HepG2 (cell line): ENCODE results near the gene DCD. TPM values are rescaled to one million over a fixed set of nuclear protein-coding genes. Genes with fewer than 3 reads are reported as not detected.

ENCODE experiments used
- ATAC-seq: fragments of 200-7000 bp; cut with Tn5 transposase; 3 replicates; pipeline ENCODE4 v1.9.1; 2020; ENCODE audit warnings: mild to moderate bottlenecking, moderate library complexity
- BruUV-seq: library from RNA; stranded (reverse); fragments of 400-500 nt; replicated peaks from 2 replicates; lab custom pipeline; 2021; lab: Mats Ljungman, UMichigan
- CTCF ChIA-PET: fragments of 300-600 bp; formaldehyde crosslinking; extraction: SDS; loops from one replicate; lab custom pipeline; 2021; ENCODE audit warnings: low total read pairs, inconsistent platforms, low intra/inter-chr PET ratio; lab: Yijun Ruan, JAX
- POLR2A ChIA-PET: fragments of 350-600 bp; sonication (Branson Sonifier 250); formaldehyde crosslinking; loops from one replicate; lab custom pipeline; 2020; ENCODE audit warnings: antibody characterized with exemption, inconsistent platforms; lab: Yijun Ruan, JAX
- DNase-seq: peaks from one replicate; pipeline ENCODE4 v3.0.0-alpha.2; 2015; ENCODE audit warnings: low spot score
- FAIRE-seq: peaks from 3 replicates; lab custom pipeline; 2011; peaks lifted over from hg19 to GRCh38; lab: Jason Lieb, UNC
- H2AFZ ChIP-seq: one replicate; pipeline ENCODE4 v1.6.1; 2011; ENCODE audit warnings: low read length, inconsistent platforms
- H3K27ac ChIP-seq: fragments of 300-600 bp; 3 replicates; pipeline ENCODE4 v1.8.0; 2011; ENCODE audit warnings: mixed run types, mild to moderate bottlenecking, mixed read lengths, low read length, inconsistent platforms; ENCODE audit not compliant: insufficient read depth; ENCODE audit errors: extremely low read length
- H3K27me3 ChIP-seq, 2 experiments: fragments of 200-600 bp in 1 of 2; 2 replicates in 1 of 2; 3 replicates in 1 of 2; pipeline versions ENCODE4 v1.6.0 to v1.8.0; 2011; ENCODE audit warnings: low read length in 2 of 2, mild to moderate bottlenecking in 2 of 2, moderate library complexity in 2 of 2, inconsistent platforms in 1 of 2; ENCODE audit not compliant: insufficient read depth in 2 of 2, control insufficient read depth in 1 of 2
- H3K36me3 ChIP-seq, 2 experiments: fragments of 200-600 bp in 1 of 2; replicated peaks in 1 of 2; 2 replicates in 1 of 2; 3 replicates in 1 of 2; pipeline versions ENCODE4 v1.5.1 to v1.8.0; 2011; ENCODE audit warnings: low read length in 2 of 2, inconsistent platforms in 1 of 2; ENCODE audit not compliant: insufficient read depth in 2 of 2, control insufficient read depth in 1 of 2
- H3K4me1 ChIP-seq: 2 replicates; pipeline ENCODE4 v1.5.1; 2012; ENCODE audit warnings: low read length, inconsistent platforms; ENCODE audit not compliant: insufficient read depth
- H3K4me2 ChIP-seq: 2 replicates; pipeline ENCODE4 v1.6.0; 2011; ENCODE audit warnings: low read depth, low read length, inconsistent platforms
- H3K4me3 ChIP-seq, 3 experiments: fragments of 200-600 bp in 1 of 3; sonication (generic), shearing (Covaris generic) in 1 of 3; replicated peaks in 1 of 3; 2 replicates each; pipeline ENCODE4 v1.5.1; 2011 to 2016; ENCODE audit warnings: low read length in 3 of 3, inconsistent platforms in 2 of 3, low read depth in 2 of 3, mild to moderate bottlenecking in 2 of 3, control low read depth in 1 of 3, mixed read lengths in 1 of 3; ENCODE audit not compliant: insufficient read depth in 1 of 3
- H3K79me2 ChIP-seq: one replicate; pipeline ENCODE4 v1.6.1; 2011; ENCODE audit warnings: low read length, inconsistent platforms; ENCODE audit not compliant: insufficient read depth
- H3K9ac ChIP-seq: 2 replicates; pipeline ENCODE4 v1.6.0; 2011; ENCODE audit warnings: mild to moderate bottlenecking, low read depth, low read length, inconsistent platforms; ENCODE audit not compliant: insufficient read depth
- H3K9me3 ChIP-seq: 2 replicates; pipeline ENCODE4 v1.5.1; 2012; ENCODE audit warnings: mild to moderate bottlenecking, low read length
- H4K20me1 ChIP-seq: 2 replicates; pipeline ENCODE4 v1.6.0; 2011; ENCODE audit warnings: inconsistent platforms, mild to moderate bottlenecking, low read length, moderate library complexity; ENCODE audit not compliant: insufficient read depth
- CBX1 ChIP-seq: IDR thresholded peaks from one replicate; pipeline ENCODE4 v1.6.1; 2016; ENCODE audit warnings: antibody characterized with exemption, low read depth
- FLYWCH1 ChIP-seq: sonication (generic); formaldehyde crosslinking; IDR thresholded peaks from 2 replicates; pipeline ENCODE4 v1.8.1; 2023; ENCODE audit warnings: mild to moderate bottlenecking, missing genetic modification reagents
- HNF1A ChIP-seq, 2 experiments: sonication (generic) in 1 of 2; formaldehyde crosslinking in 1 of 2; IDR thresholded peaks; 2 replicates each; pipeline versions ENCODE4 v1.4.0 to v1.6.1; 2016 to 2020; ENCODE audit warnings: borderline replicate concordance in 1 of 2, low read depth in 1 of 2, mild to moderate bottlenecking in 1 of 2, missing genetic modification reagents in 1 of 2
- NFYB ChIP-seq: sonication (generic); formaldehyde crosslinking; IDR thresholded peaks from 2 replicates; pipeline ENCODE4 v1.4.0; 2020; ENCODE audit warnings: missing genetic modification reagents
- SP5 ChIP-seq: IDR thresholded peaks from 2 replicates; pipeline ENCODE4 v1.6.1; 2016; ENCODE audit warnings: low read depth, borderline replicate concordance
- TEF ChIP-seq: sonication (generic); formaldehyde crosslinking; IDR thresholded peaks from 2 replicates; pipeline ENCODE4 v1.5.0; 2020; ENCODE audit warnings: missing genetic modification reagents
- TIGD3 ChIP-seq: sonication (generic); formaldehyde crosslinking; IDR thresholded peaks from 2 replicates; pipeline ENCODE4 v1.5.1; 2020; ENCODE audit warnings: mild to moderate bottlenecking, missing genetic modification reagents, borderline replicate concordance
- ZNF292 ChIP-seq: sonication (generic); formaldehyde crosslinking; IDR thresholded peaks from 2 replicates; pipeline ENCODE4 v1.8.1; 2022; ENCODE audit warnings: mild to moderate bottlenecking, low read depth, missing genetic modification reagents, borderline replicate concordance
- ZNF580 ChIP-seq: IDR thresholded peaks from 2 replicates; pipeline ENCODE4 v1.6.1; 2016; ENCODE audit warnings: low read depth, borderline replicate concordance
- ZNF850 ChIP-seq: sonication (generic); formaldehyde crosslinking; conservative IDR thresholded peaks from 2 replicates; pipeline ENCODE4 v1.9.0; 2021; ENCODE audit warnings: mild to moderate bottlenecking, missing genetic modification reagents
- WGBS: methylation state at CpG from one replicate; pipeline ENCODE4 v1.1.6; 2017; ENCODE audit warnings: low lambda C conversion rate; 5-methylcytosine and 5-hydroxymethylcytosine counted together
- in situ Hi-C: cut with HindIII; loops from 2 replicates; pipeline ENCODE4 v1.10.0; 2017; ENCODE audit warnings: low pct_unique_long_range_greater_than_20kb; ENCODE audit not compliant: extremely low pct_ligation_motif_present
- intact Hi-C: fragments of 100-400 bp; cut with micrococcal nuclease; formaldehyde crosslinking; loops from one replicate; pipeline ENCODE4 v1.10.0; 2022; ENCODE audit not compliant: unreplicated experiment
- polyA plus RNA-seq, 8 experiments: library from polyadenylated mRNA; depleted of rRNA in 3 of 8; stranded (reverse) in 7 of 8; unstranded in 1 of 8; fragments of >200 nt; fragmentation: Illumina TruSeq in 4 of 8; extraction: Trizol in 4 of 8; gene quantifications; 2 replicates each; pipeline versions ENCODE4 v1.2.1 to v1.2.3, GENCODE V29; 2011 to 2016; ENCODE audit warnings: low read depth in 4 of 8, missing spikeins in 1 of 8, mixed read lengths in 1 of 8; ENCODE audit not compliant: insufficient read depth in 1 of 8
- total RNA-seq, 5 experiments: library from RNA; depleted of rRNA; stranded (reverse); fragments of >200 nt; fragmentation: Illumina TruSeq; extraction: Trizol; gene quantifications; 2 replicates each; pipeline ENCODE4 v1.2.3, GENCODE V29; 2016; ENCODE audit warnings: low read depth in 1 of 5

Gene DCD
- total and polyA plus RNA-seq, 2 of the 13 experiments (the other 11 are each of a cell fraction or from before 2014, with no cell fraction given): not detected

GRCh38 chr12:54603872-54604271 lies 44.3 kb downstream of the DCD start:
- Histone ChIP-seq H3K36me3 (no peaks in the 10 kb centered on the region), H3K27ac (no peak overlapping the region), H3K9me3 (no peaks in the 10 kb centered on the region), H2AFZ (no peak overlapping the region), H3K9ac (no peak overlapping the region), H3K4me1 (no peaks in the 10 kb centered on the region), H3K27me3 (peaks cover 0 to 11% of the 10 kb centered on the region in 2 experiments; a peak in 1 of 5 replicates), H4K20me1 (no peaks in the 10 kb centered on the region), H3K79me2 (no peaks in the 10 kb centered on the region), H3K4me2 (no peak overlapping the region), H3K4me3 (no peak overlapping the region)
- no peak for DNase-seq
- no peak for FAIRE-seq
- no peak for ATAC-seq
- ChIA-PET CTCF (interaction anchor here (1.2 kb wide), 1 partner anchor 25 kb away, joined by 3 read pairs; no protein-coding TSS in a partner anchor), POLR2A (no interaction called here)
- intact Hi-C loops: no loop called here
- 42% methylated on average over 5 of the region's 5 CpGs for WGBS
- in situ Hi-C loops: no loop called here
- TF ChIP-seq ZNF292 (no peak), ZNF850 (CRISPR knock-in tag) (no peak), TIGD3 (CRISPR knock-in tag) (no peak), TEF (CRISPR knock-in tag) (no peak), NFYB (CRISPR knock-in tag) (no peak), CBX1 (no peak), HNF1A (IDR thresholded peaks at IDR 0.05; ENCODE audit: low read depth) (no peak), HNF1A (CRISPR knock-in tag; IDR thresholded peaks at IDR 0.05; ENCODE audit: borderline replicate concordance) (no peak), FLYWCH1 (CRISPR knock-in tag) (no peak), SP5 (CRISPR knock-in tag) (no peak), ZNF580 (CRISPR knock-in tag) (no peak)
- BruUV-seq: no TSS peak
